ENCODE results near the gene BACH2. TPM values are rescaled to one million over a fixed set of nuclear protein-coding genes. Genes with fewer than 3 reads are reported as not detected.

The BACH2 gene
- total RNA-seq, 1 experiment from 2014 or later, result 3.3 TPM

DNA sequence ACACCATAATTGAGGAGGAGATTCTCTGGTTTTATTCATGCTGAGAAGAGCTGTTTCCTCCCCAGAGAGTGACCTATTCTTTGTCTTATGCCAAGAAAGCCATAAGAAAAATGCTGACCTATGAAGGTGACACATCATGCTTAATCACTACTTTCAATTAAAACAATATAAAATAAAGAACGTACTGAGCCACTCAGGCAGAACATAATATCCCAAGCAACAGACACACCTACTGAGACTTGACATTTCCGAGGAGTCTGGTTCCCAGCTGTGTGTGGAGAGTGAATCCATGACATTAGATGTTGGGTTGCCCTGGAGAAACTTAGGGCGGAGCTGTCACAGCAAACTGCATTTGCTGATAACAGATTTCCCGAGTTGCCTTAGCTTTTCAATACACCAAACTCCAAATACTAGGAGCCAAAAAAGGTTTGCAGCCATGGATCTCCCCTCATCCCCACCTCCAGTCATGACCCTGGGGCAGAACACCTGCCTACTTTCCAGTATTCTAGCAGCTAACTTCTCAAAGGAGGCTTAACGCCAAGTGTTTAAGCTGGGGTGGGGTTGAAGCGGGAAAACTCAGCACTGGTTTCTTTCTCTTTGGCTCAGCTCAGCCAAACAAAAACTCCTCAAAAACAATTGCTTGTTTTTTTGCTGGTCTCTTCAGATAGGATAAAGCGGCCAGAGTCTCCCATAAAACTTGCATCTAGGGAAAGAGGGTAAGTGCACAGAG is 92.2 kb downstream of the BACH2 start (continued):
- TF ChIP-seq, protein P1, sequence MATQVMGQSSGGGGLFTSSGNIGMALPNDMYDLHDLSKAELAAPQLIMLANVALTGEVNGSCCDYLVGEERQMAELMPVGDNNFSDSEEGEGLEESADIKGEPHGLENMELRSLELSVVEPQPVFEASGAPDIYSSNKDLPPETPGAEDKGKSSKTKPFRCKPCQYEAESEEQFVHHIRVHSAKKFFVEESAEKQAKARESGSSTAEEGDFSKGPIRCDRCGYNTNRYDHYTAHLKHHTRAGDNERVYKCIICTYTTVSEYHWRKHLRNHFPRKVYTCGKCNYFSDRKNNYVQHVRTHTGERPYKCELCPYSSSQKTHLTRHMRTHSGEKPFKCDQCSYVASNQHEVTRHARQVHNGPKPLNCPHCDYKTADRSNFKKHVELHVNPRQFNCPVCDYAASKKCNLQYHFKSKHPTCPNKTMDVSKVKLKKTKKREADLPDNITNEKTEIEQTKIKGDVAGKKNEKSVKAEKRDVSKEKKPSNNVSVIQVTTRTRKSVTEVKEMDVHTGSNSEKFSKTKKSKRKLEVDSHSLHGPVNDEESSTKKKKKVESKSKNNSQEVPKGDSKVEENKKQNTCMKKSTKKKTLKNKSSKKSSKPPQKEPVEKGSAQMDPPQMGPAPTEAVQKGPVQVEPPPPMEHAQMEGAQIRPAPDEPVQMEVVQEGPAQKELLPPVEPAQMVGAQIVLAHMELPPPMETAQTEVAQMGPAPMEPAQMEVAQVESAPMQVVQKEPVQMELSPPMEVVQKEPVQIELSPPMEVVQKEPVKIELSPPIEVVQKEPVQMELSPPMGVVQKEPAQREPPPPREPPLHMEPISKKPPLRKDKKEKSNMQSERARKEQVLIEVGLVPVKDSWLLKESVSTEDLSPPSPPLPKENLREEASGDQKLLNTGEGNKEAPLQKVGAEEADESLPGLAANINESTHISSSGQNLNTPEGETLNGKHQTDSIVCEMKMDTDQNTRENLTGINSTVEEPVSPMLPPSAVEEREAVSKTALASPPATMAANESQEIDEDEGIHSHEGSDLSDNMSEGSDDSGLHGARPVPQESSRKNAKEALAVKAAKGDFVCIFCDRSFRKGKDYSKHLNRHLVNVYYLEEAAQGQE (IDR thresholded peaks at IDR 0.05; ENCODE audit: low read depth), result no peak
- no peak for TF ChIP-seq RAD21 (IDR thresholded peaks at IDR 0.05; ENCODE audit: low read depth)
- TF ChIP-seq EGR1 (IDR thresholded peaks at IDR 0.05; ENCODE audit: low read depth), result no peak
- TF ChIP-seq CBX3 (IDR thresholded peaks at IDR 0.05; ENCODE audit: low read depth), result no peak
- TF ChIP-seq FOSL1 (IDR thresholded peaks at IDR 0.05; ENCODE audit: low read depth), result no peak

DNA sequence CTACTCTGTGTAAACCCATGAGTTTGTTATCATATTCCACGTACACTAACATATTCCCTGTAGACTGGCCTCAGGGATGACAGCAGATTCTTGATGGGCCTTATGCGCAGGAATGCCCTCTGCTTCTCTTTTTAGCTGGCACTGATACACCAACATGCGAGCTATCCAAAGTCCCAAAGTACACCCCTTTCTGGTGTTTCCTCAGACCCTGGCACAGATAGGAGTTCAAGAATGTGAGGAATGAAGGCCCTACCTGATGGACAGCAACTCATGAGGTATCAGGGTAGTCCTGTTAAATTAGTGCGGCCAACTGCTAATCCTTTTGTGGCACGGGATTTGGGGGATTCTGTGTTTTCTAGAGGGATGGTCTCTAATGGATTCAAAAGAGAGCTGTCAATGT is 93.0 kb downstream of the BACH2 start:
- Histone ChIP-seq H3K27ac (ENCODE audit: low read depth, low read length) (no peak overlapping the region), H3K9me2 (ENCODE audit: insufficient read depth) (no peaks in the 10 kb centered on the region), H3K9ac (ENCODE audit: low read length) (no peak overlapping the region), H3K4me1 (ENCODE audit: control insufficient read depth in 1 of 2, insufficient read depth in 2 of 2, low read length in 2 of 2) (peaks cover 0 to 7% of the 10 kb centered on the region in 2 experiments; a peak in 1 of 4 replicates), H3K9me3 (ENCODE audit: control insufficient read depth in 1 of 2, insufficient read depth in 1 of 2, low read depth in 1 of 2, low read length in 2 of 2) (no peaks in the 10 kb centered on the region), H4K20me1 (ENCODE audit: insufficient read depth) (no peaks in the 10 kb centered on the region), H3K27me3 (ENCODE audit: insufficient read depth, low read length) (no peaks in the 10 kb centered on the region), H3K79me2 (ENCODE audit: insufficient read depth, low read length) (no peaks in the 10 kb centered on the region), H3K4me2 (ENCODE audit: low read length) (no peak overlapping the region), H2AFZ (ENCODE audit: low read depth, low read length, poor library complexity, severe bottlenecking) (no peak overlapping the region), H3K4me3 (replicated peaks in 1 of 2; ENCODE audit: low read depth in 1 of 2, low read length in 2 of 2) (no peak overlapping the region), H3K36me3 (ENCODE audit: control insufficient read depth in 1 of 2, insufficient read depth in 2 of 2, low read length in 2 of 2) (no peaks in the 10 kb centered on the region)
- BruUV-seq (replicated peaks), result no TSS peak
- DNase-seq (ENCODE audit: low read depth, low spot score) (no peak), ATAC-seq (no peak)
- TF ChIP-seq ZFX (IDR thresholded peaks at IDR 0.05), result no peak
- TF ChIP-seq CEBPB (IDR thresholded peaks at IDR 0.05; ENCODE audit: low read depth), result no peak
- TF ChIP-seq TCF7L2 (IDR thresholded peaks at IDR 0.05; ENCODE audit: borderline replicate concordance, extremely low read depth, insufficient read depth, insufficient read length), result no peak
- no peak for TF ChIP-seq ATF3 (IDR thresholded peaks at IDR 0.05)
- TF ChIP-seq ELF1 (IDR thresholded peaks at IDR 0.05; ENCODE audit: borderline replicate concordance, low read depth), result no peak
- no peak for TF ChIP-seq ZBTB33 (IDR thresholded peaks at IDR 0.05; ENCODE audit: extremely low read depth, insufficient replicate concordance, low read length)
- TF ChIP-seq, protein P1 (IDR thresholded peaks at IDR 0.05; ENCODE audit: low read depth), result no peak
- ChIA-PET RAD21 (ENCODE audit: low non-redundant PET in 1 of 2, low total read pairs in 2 of 2, uncharacterized antibody in 2 of 2, unreplicated experiment in 2 of 2) (no interaction called here), POLR2A (no interaction called here), CTCF (no interaction called here)
- intact Hi-C loops (cut with micrococcal nuclease), result no loop called here

All from HCT116 (cell line).